ENCODE data around the gene RPL22L1. TPM values are rescaled to one million over a fixed set of nuclear protein-coding genes. Genes with fewer than 3 reads are reported as not detected.

Gene RPL22L1
- total and polyA plus RNA-seq, 2 experiments from 2014 or later = 216 to 441 TPM

GRCh38 chr3:170899455-170899854 is 29.5 kb upstream of the RPL22L1 start:
- no peak overlapping the region for H3K27ac ChIP-seq (ENCODE audit: low read depth)
- no peaks in the 10 kb centered on the region for H4K20me1 ChIP-seq (replicated peaks; ENCODE audit: insufficient read depth)
- TF ChIP-seq ZNF114 (CRISPR knock-in tag; IDR thresholded peaks at IDR 0.05) (no peak), CTCF (conservative IDR thresholded peaks at IDR 0.05; ENCODE audit: low read depth in 2 of 2) (no peak), STAT1 (IDR thresholded peaks at IDR 0.05; ENCODE audit: unreplicated experiment) (no peak), REST (IDR thresholded peaks at IDR 0.05; ENCODE audit: unreplicated experiment) (no peak), JUNB (IDR thresholded peaks at IDR 0.05; ENCODE audit: unreplicated experiment) (no peak), NANOG (IDR thresholded peaks at IDR 0.05; ENCODE audit: borderline replicate concordance) (no peak), ZNF462 (CRISPR knock-in tag; IDR thresholded peaks at IDR 0.05) (no peak), POLR2AphosphoS5 (IDR thresholded peaks at IDR 0.05; ENCODE audit: low read depth) (no peak), ZNF331 (CRISPR knock-in tag; IDR thresholded peaks at IDR 0.05; ENCODE audit: low read depth) (no peak), EZH2phosphoT487 (IDR thresholded peaks at IDR 0.05; ENCODE audit: unreplicated experiment) (no peak), CREB1 (CRISPR knock-in tag; IDR thresholded peaks at IDR 0.05; ENCODE audit: low read depth) (no peak), ETS1 (IDR thresholded peaks at IDR 0.05) (no peak), EZH2 (IDR thresholded peaks at IDR 0.05; ENCODE audit: low read depth, unreplicated experiment) (no peak)
- no peaks in the 10 kb centered on the region for H3F3A ChIP-seq (replicated peaks; ENCODE audit: low read depth)
- no peak overlapping the region for H3K4me3 Mint-ChIP-seq
- H3K36me3 ChIP-seq (ENCODE audit: insufficient read depth) = no peaks in the 10 kb centered on the region
- H3K4me1 ChIP-seq (ENCODE audit: insufficient read depth) = no peaks in the 10 kb centered on the region
- peaks cover 23% of the 10 kb centered on the region for H3K36me3 Mint-ChIP-seq (ENCODE audit: low read depth)
- no peaks in the 10 kb centered on the region for H3K79me2 ChIP-seq (replicated peaks; ENCODE audit: insufficient read depth)
- no peaks in the 10 kb centered on the region for H3K4me1 Mint-ChIP-seq
- 0 out of 2 replicates have a peak, but pooled peaks cover 3% of the 10 kb centered on the region for H3K9me2 ChIP-seq (ENCODE audit: insufficient read depth)
- ATAC-seq (no peak), DNase-seq (ENCODE audit: low spot score) (no peak)
- H3K9me3 Mint-ChIP-seq = peaks cover 21% of the 10 kb centered on the region
- H3K27ac Mint-ChIP-seq = no peak overlapping the region
- no peak overlapping the region for H3K4me3 ChIP-seq
- H3K4me2 ChIP-seq = no peak overlapping the region
- H2AFZ ChIP-seq = no peak overlapping the region
- no peaks in the 10 kb centered on the region for H3K27me3 Mint-ChIP-seq (ENCODE audit: insufficient read depth, low read depth, poor library complexity)
- no peaks in the 10 kb centered on the region for H3K27me3 ChIP-seq (ENCODE audit: insufficient read depth)

Data from GM23338 (cell line).